HTR-8/SVneo (cell line): ENCODE measurements around the gene NXNL1.
"Not testable (repeated sequence)": the region's sequence is repeated elsewhere in the genome, so short reads cannot be mapped to it uniquely, and the experiment has no call there.

Experiments used
- DNase-seq: peaks from one replicate; pipeline ENCODE4 v3.0.0; 2011; ENCODE audit warnings: low spot score, mixed read lengths; ENCODE audit not compliant: insufficient read length
- FAIRE-seq: peaks from 2 replicates; lab custom pipeline; 2011; peaks lifted over from hg19 to GRCh38; lab: Jason Lieb, UNC

Gene NXNL1

GRCh38 chr19:17487284-17488121 lies 26.8 kb upstream of the NXNL1 start:
- no peak for FAIRE-seq

GRCh38 chr19:17486545-17487240 lies 26.0 kb upstream of the NXNL1 start:
- DNase-seq (no peak), FAIRE-seq (no peak)

More at GRCh38 chr19:17487284-17488121, 26.8 kb upstream of the NXNL1 start:
- DNase-seq = no peak

- DNase-seq = no peak
- FAIRE-seq = no peak
These were observed 23.9 kb upstream of the NXNL1 start for GRCh38 chr19:17484520-17485185.

- DNase-seq (no peak), FAIRE-seq (no peak)
These were observed 22.9 kb upstream of the NXNL1 start for GRCh38 chr19:17483605-17484002.

- no peak for DNase-seq
- peak; percentile 72 for FAIRE-seq
These were observed 22.3 kb upstream of the NXNL1 start for GRCh38 chr19:17482877-17483604.

GRCh38 chr19:17481986-17482385 lies 21.3 kb upstream of the NXNL1 start:
- DNase-seq (no peak), FAIRE-seq (no peak)

- FAIRE-seq = no peak
- no peak for DNase-seq
These were observed 18.6 kb upstream of the NXNL1 start for GRCh38 chr19:17479325-17479791.

- DNase-seq = no peak
- peak; percentile 51 for FAIRE-seq
These were observed 14.9 kb upstream of the NXNL1 start for GRCh38 chr19:17475541-17476115.

- not testable (repeated sequence) for DNase-seq, FAIRE-seq
These were observed 14.3 kb upstream of the NXNL1 start for GRCh38 chr19:17475011-17475540.

- peak; percentile 55 for DNase-seq
- FAIRE-seq = peak; percentile 88
These were observed 12.3 kb upstream of the NXNL1 start for GRCh38 chr19:17473041-17473440.

- DNase-seq (no peak), FAIRE-seq (no peak)
These were observed 10.8 kb upstream of the NXNL1 start for GRCh38 chr19:17471410-17472125.

GRCh38 chr19:17470068-17470841 lies 9.5 kb upstream of the NXNL1 start, which contains the start of gene SLC27A1:
SLC27A1 (plus strand) TSS chr19:17470524; CDS start chr19:17470541, 17 bp downstream.
- FAIRE-seq = no peak
- DNase-seq = peak; percentile 98

- peak; percentile 88 for DNase-seq
- FAIRE-seq = peak; percentile 89
These were observed 8.8 kb upstream of the NXNL1 start for GRCh38 chr19:17469481-17470067.

GRCh38 chr19:17469092-17469480 lies 8.4 kb upstream of the NXNL1 start:
- FAIRE-seq (no peak), DNase-seq (no peak)

- no peak for FAIRE-seq
- no peak for DNase-seq
These were observed 7.8 kb upstream of the NXNL1 start for GRCh38 chr19:17468302-17469091.

GRCh38 chr19:17467471-17468301 lies 7.0 kb upstream of the NXNL1 start:
- no peak for DNase-seq
- FAIRE-seq = no peak
